ENCODE measurements around the gene PRSS22. TPM values are rescaled to one million over a fixed set of nuclear protein-coding genes. Genes with fewer than 3 reads are reported as not detected.

PRSS22 gene
- polyA plus RNA-seq, 1 of the 3 experiments (the other 2 are of a cell fraction): not detected

GRCh38 chr16:2836646-2837508 lies 21.1 kb downstream of the PRSS22 start:
- 80% methylated on average over 11 of the region's 13 CpGs for WGBS (ENCODE audit: low lambda C conversion rate)
- ChIA-PET CTCF (no interaction called here), POLR2A (no interaction called here)
- Histone ChIP-seq H3K27me3 (ENCODE audit: insufficient read depth) (no peaks in the 10 kb centered on the region; the same call in 1 of the 2 replicates), H3K9me3 (no peaks in the 10 kb centered on the region), H4K20me1 (ENCODE audit: insufficient read depth) (no peaks in the 10 kb centered on the region), H2AFZ (ENCODE audit: low read depth) (no peak overlapping the region), H3K4me1 (ENCODE audit: control insufficient read depth in 1 of 2, insufficient read depth in 2 of 2, low read depth in 1 of 2, low read length in 1 of 2) (peaks cover 0 to 4% of the 10 kb centered on the region in 2 experiments; a peak in 1 of 4 replicates), H3K27ac (ENCODE audit: low read depth in 2 of 2, low read length in 1 of 2) (no peak overlapping the region), H3K9me2 (no peaks in the 10 kb centered on the region), H3K4me2 (no peak overlapping the region), H3K4me3 (ENCODE audit: low read depth in 2 of 2, low read length in 1 of 2) (no peak overlapping the region), H3K36me3 (replicated peaks in 1 of 2; ENCODE audit: control insufficient read depth in 1 of 2, insufficient read depth in 2 of 2, low read length in 1 of 2) (no peaks in the 10 kb centered on the region), H3K79me2 (ENCODE audit: insufficient read depth) (no peaks in the 10 kb centered on the region), H3F3A (replicated peaks; ENCODE audit: insufficient read depth) (peaks cover 9% of the 10 kb centered on the region), H3K9ac (no peak overlapping the region)
- no peak for DNase-seq
- TF ChIP-seq USF2 (IDR thresholded peaks at IDR 0.05; ENCODE audit: borderline replicate concordance, low read depth, low read length) (no peak), SMC3 (IDR thresholded peaks at IDR 0.05; ENCODE audit: low read depth, low read length) (no peak), NRF1 (IDR thresholded peaks at IDR 0.05; ENCODE audit: low read depth, low read length) (no peak), ZBTB33 (IDR thresholded peaks at IDR 0.05; ENCODE audit: borderline replicate concordance, low read depth) (no peak), ELF1 (IDR thresholded peaks at IDR 0.05) (no peak), GABPA (IDR thresholded peaks at IDR 0.05; ENCODE audit: low read depth) (no peak), FOXJ3 (CRISPR knock-in tag; IDR thresholded peaks at IDR 0.05) (no peak), TAF1 (IDR thresholded peaks at IDR 0.05; ENCODE audit: borderline replicate concordance, low read depth, low read length) (no peak), USF1 (IDR thresholded peaks at IDR 0.05; ENCODE audit: borderline replicate concordance, low read depth) (no peak), RFX5 (IDR thresholded peaks at IDR 0.05; ENCODE audit: low read length) (no peak), REST (IDR thresholded peaks at IDR 0.05; ENCODE audit: low read depth, low read length) (no peak), CTCF (IDR thresholded peaks at IDR 0.05) (no peak), EP300 (IDR thresholded peaks at IDR 0.05; ENCODE audit: borderline replicate concordance in 1 of 2, low read depth in 1 of 2, low read length in 1 of 2) (no peak), CHD2 (IDR thresholded peaks at IDR 0.05; ENCODE audit: low read length, partially characterized antibody) (no peak), MAX (IDR thresholded peaks at IDR 0.05; ENCODE audit: low read depth) (no peak), FOSL2 (IDR thresholded peaks at IDR 0.05; ENCODE audit: borderline replicate concordance, low read depth) (no peak), RAD21 (IDR thresholded peaks at IDR 0.05; ENCODE audit: low read length) (no peak)

Data from SK-N-SH (cell line).